Measurements from ENCODE around the gene GIGYF2. TPM values are rescaled to one million over a fixed set of nuclear protein-coding genes. Genes with fewer than 3 reads are reported as not detected.
A peak's percentile ranks its signal among the peaks of the same experiment; 100 is the strongest.

GIGYF2 gene
- total RNA-seq, 2 donors from 2014 or later = 61.3 to 106 TPM

DNA sequence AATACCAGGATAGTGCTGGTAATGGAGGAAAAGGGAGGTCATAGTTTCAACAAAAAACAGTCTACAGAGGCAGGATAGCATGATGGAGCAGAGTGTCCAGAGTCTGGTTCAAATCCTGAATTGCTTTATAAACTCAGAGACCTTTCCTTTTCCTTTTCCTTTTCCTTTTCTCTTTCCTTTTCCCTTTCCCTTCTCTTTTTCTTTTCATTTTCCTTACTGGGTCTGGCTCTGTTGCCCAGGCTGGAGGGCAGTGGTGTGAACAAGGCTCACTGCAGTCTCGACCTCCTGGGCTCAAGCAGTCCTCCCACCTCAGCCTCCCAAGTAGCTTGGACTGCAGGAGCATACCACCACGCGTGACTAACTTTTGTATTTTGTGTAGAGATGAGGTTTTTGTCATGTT is 31.7 kb downstream of the GIGYF2 start:
- intact Hi-C loops (cut with DNase I) = no loop called here
- H3K27me3 ChIP-seq (replicated peaks; ENCODE audit: insufficient read depth) = no peaks in the 10 kb centered on the region
- no peak for TF ChIP-seq POLR2A (IDR thresholded peaks at IDR 0.05)
- no peak for TF ChIP-seq POLR2AphosphoS5 (IDR thresholded peaks at IDR 0.05)
- TF ChIP-seq, protein P1, sequence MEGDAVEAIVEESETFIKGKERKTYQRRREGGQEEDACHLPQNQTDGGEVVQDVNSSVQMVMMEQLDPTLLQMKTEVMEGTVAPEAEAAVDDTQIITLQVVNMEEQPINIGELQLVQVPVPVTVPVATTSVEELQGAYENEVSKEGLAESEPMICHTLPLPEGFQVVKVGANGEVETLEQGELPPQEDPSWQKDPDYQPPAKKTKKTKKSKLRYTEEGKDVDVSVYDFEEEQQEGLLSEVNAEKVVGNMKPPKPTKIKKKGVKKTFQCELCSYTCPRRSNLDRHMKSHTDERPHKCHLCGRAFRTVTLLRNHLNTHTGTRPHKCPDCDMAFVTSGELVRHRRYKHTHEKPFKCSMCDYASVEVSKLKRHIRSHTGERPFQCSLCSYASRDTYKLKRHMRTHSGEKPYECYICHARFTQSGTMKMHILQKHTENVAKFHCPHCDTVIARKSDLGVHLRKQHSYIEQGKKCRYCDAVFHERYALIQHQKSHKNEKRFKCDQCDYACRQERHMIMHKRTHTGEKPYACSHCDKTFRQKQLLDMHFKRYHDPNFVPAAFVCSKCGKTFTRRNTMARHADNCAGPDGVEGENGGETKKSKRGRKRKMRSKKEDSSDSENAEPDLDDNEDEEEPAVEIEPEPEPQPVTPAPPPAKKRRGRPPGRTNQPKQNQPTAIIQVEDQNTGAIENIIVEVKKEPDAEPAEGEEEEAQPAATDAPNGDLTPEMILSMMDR (IDR thresholded peaks at IDR 0.05) = no peak
- H3K27ac ChIP-seq = no peak overlapping the region
- no peaks in the 10 kb centered on the region for H3K9me3 ChIP-seq
- DNase-seq (ENCODE audit: low spot score) = no peak
- H3K4me3 ChIP-seq = no peak overlapping the region
- H3K4me1 ChIP-seq (replicated peaks) = no peaks in the 10 kb centered on the region
- H3K36me3 ChIP-seq = peaks cover 0 to 7% of the 10 kb centered on the region in 2 donors
- WGBS = 97% methylated on average over 3 of the region's 3 CpGs

DNA sequence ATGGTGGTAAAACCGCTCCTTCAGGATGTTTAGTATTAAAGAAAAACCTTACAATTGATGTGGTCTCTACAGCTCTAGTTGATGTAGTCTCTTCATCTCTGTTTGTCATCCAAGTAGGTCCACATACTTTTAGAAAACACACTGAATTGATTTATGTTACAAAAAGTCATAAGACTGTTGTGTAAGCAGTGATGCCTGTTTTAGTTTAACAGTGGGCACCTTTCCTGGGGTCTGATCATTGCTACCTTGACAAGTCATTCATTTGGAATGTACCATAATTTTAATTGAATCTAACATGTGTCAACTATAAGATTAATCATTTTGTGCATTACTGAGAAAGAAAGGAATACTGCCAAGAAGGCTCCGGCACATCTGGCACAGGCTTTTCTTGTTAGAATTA is 34.3 kb downstream of the GIGYF2 start:
- DNase-seq (ENCODE audit: low spot score) = no peak
- no peaks in the 10 kb centered on the region for H3K9me3 ChIP-seq
- intact Hi-C loops (cut with DNase I) = no loop called here
- H3K27me3 ChIP-seq (replicated peaks; ENCODE audit: insufficient read depth) = no peaks in the 10 kb centered on the region
- H3K36me3 ChIP-seq = peaks cover 0 to 7% of the 10 kb centered on the region in 2 donors
- no peak overlapping the region for H3K27ac ChIP-seq
- no peak overlapping the region for H3K4me3 ChIP-seq
- 57% methylated on average over 2 of the region's 2 CpGs for WGBS
- TF ChIP-seq POLR2AphosphoS5 (IDR thresholded peaks at IDR 0.05) (no peak), POLR2A (IDR thresholded peaks at IDR 0.05) (no peak)
- TF ChIP-seq, protein P1 (IDR thresholded peaks at IDR 0.05) = no peak
- no peaks in the 10 kb centered on the region for H3K4me1 ChIP-seq (replicated peaks)

DNA sequence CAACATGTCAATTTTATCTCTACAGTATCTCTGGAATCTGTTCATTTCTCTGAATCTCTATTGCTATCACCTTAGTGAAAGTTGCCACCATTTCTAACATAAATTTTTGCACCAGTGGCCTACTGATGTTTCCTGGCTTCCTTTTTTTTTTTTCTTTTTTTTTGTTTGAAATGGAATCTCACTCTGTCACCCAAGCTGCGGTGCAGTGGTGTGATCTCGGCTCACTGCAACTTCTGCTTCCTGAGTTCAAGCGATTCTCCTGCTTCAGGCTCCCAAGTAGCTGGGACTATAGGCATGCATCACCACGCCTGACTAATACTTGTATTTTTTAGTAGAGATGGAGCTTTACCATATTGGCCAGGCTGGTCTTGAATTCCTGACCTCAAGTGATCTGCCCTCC is 44.2 kb downstream of the GIGYF2 start:
- DNase-seq (ENCODE audit: low spot score) = no peak
- Histone ChIP-seq H3K4me1 (replicated peaks) (no peaks in the 10 kb centered on the region), H3K36me3 (no peaks in the 10 kb centered on the region), H3K9me3 (no peaks in the 10 kb centered on the region), H3K27me3 (replicated peaks; ENCODE audit: insufficient read depth) (no peaks in the 10 kb centered on the region), H3K4me3 (no peak overlapping the region), H3K27ac (no peak overlapping the region)
- TF ChIP-seq, protein P1 (IDR thresholded peaks at IDR 0.05) = no peak
- TF ChIP-seq POLR2AphosphoS5 (IDR thresholded peaks at IDR 0.05) (no peak), POLR2A (IDR thresholded peaks at IDR 0.05) (no peak)
- 92% methylated on average over 4 of the region's 4 CpGs for WGBS
- intact Hi-C loops (cut with DNase I) = no loop called here

DNA sequence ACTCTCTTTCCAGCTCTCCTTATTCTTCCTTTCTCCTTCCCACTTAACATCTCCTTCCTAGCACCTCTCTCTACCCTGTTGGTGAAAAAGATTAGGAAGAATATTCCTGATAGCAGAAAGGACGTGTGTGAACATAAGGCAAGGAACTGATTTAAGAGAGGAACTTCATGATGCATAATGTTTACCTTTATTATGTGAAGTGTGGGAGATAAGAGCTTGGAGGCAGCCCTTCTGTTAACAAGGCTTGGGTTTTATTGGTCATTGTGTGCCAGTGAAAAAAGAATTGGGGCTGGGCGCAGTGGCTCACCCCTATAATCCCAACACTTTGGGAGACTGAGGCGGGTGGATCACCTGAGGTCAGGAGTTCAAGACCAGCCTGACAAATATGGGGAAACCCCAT is 44.8 kb downstream of the GIGYF2 start:
- H3K4me1 ChIP-seq (replicated peaks) = no peaks in the 10 kb centered on the region
- H3K9me3 ChIP-seq = no peaks in the 10 kb centered on the region
- H3K27ac ChIP-seq = no peak overlapping the region
- WGBS = 85% methylated on average over 3 of the region's 3 CpGs
- TF ChIP-seq POLR2AphosphoS5 (IDR thresholded peaks at IDR 0.05) = no peak
- no peak for TF ChIP-seq POLR2A (IDR thresholded peaks at IDR 0.05)
- TF ChIP-seq, protein P1 (IDR thresholded peaks at IDR 0.05) = no peak
- no peaks in the 10 kb centered on the region for H3K27me3 ChIP-seq (replicated peaks; ENCODE audit: insufficient read depth)
- DNase-seq (ENCODE audit: low spot score) = no peak
- no peaks in the 10 kb centered on the region for H3K36me3 ChIP-seq
- intact Hi-C loops (cut with DNase I) = no loop called here
- H3K4me3 ChIP-seq = no peak overlapping the region

DNA sequence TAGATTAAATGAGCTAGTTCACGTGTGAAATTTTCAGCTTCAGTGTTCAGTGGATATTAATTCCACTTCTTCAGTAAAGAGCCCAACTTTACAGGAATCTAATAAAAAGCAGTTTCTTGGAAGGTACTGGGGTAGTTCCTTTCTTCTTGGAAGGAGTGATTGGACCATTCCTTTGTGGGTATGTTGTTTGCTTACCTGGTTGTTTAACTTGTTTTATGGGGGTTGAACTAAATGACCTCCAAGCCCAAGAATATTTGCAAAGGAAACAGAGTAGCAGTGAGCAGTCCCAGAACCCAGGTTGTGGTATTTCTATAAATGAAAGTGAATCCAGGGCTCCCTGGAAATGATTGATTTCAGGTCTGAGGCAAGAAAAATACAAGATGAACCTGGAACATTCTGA is 47.8 kb downstream of the GIGYF2 start:
- Histone ChIP-seq H3K4me3 (no peak overlapping the region), H3K27me3 (replicated peaks; ENCODE audit: insufficient read depth) (no peaks in the 10 kb centered on the region), H3K36me3 (peaks cover 0 to 2% of the 10 kb centered on the region in 2 donors), H3K4me1 (replicated peaks) (no peaks in the 10 kb centered on the region), H3K27ac (no peak overlapping the region), H3K9me3 (no peaks in the 10 kb centered on the region)
- WGBS = 32% methylated on average over 1 of the region's 1 CpG
- TF ChIP-seq, protein P1 (IDR thresholded peaks at IDR 0.05) = no peak
- TF ChIP-seq POLR2AphosphoS5 (IDR thresholded peaks at IDR 0.05) (peak; percentile 39), POLR2A (IDR thresholded peaks at IDR 0.05) (no peak)
- intact Hi-C loops (cut with DNase I) = no loop called here
- DNase-seq (ENCODE audit: low spot score) = no peak

Measured in prostate gland (tissue), 2 donors.